WTC11 (cell line): ENCODE results near the gene OR1E1. TPM values are rescaled to one million over a fixed set of nuclear protein-coding genes. Genes with fewer than 3 reads are reported as not detected.

Experiments used
- ATAC-seq: fragments of 200-7000 bp; cut with Tn5 transposase; 2 replicates; pipeline ENCODE4 v1.10.0; 2021; ENCODE audit warnings: mild to moderate bottlenecking, moderate library complexity
- CTCF ChIA-PET: fragments of 300-600 bp; sonication (Branson Sonifier 250); formaldehyde crosslinking; loops from one replicate; lab custom pipeline; 2021; ENCODE audit warnings: antibody characterized with exemption; lab: Charles Lee
- POLR2A ChIA-PET: fragments of 350-600 bp; sonication (Branson Sonifier 250); formaldehyde crosslinking; loops from one replicate; lab custom pipeline; 2021; ENCODE audit warnings: antibody characterized with exemption; lab: Charles Lee
- DNase-seq: peaks from one replicate; pipeline ENCODE4 v3.0.0; 2021; ENCODE audit warnings: low spot score
- H3K27ac Mint-ChIP-seq: 2 replicates; pipeline ENCODE4 v1.8.0; 2021; ENCODE audit warnings: mixed read lengths
- H3K27me3 Mint-ChIP-seq: 2 replicates; pipeline ENCODE4 v1.8.0; 2021; ENCODE audit warnings: low read depth, mild to moderate bottlenecking, moderate library complexity, mixed read lengths
- H3K36me3 Mint-ChIP-seq: 2 replicates; pipeline ENCODE4 v1.8.0; 2021; ENCODE audit warnings: mixed read lengths
- H3K4me1 Mint-ChIP-seq: 2 replicates; pipeline ENCODE4 v1.8.0; 2022; ENCODE audit warnings: mixed read lengths
- H3K4me3 Mint-ChIP-seq: 2 replicates; pipeline ENCODE4 v1.8.0; 2021; ENCODE audit warnings: mild to moderate bottlenecking, moderate library complexity, mixed read lengths
- H3K9me3 Mint-ChIP-seq: 2 replicates; pipeline ENCODE4 v1.8.0; 2021; ENCODE audit warnings: mixed read lengths
- AFF4 ChIP-seq: sonication (generic); formaldehyde crosslinking; IDR thresholded peaks from 2 replicates; pipeline ENCODE4 v1.8.1; 2023; ENCODE audit warnings: mild to moderate bottlenecking, missing genetic modification reagents, borderline replicate concordance
- ATF2 ChIP-seq: sonication (generic); formaldehyde crosslinking; IDR thresholded peaks from 2 replicates; pipeline ENCODE4 v1.8.1; 2022; ENCODE audit warnings: low read depth, missing genetic modification reagents, borderline replicate concordance
- CBFB ChIP-seq: sonication (generic); formaldehyde crosslinking; IDR thresholded peaks from 2 replicates; pipeline ENCODE4 v1.8.1; 2022; ENCODE audit warnings: mild to moderate bottlenecking, low read depth, missing genetic modification reagents
- FOXP1 ChIP-seq: sonication (generic); formaldehyde crosslinking; IDR thresholded peaks from 2 replicates; pipeline ENCODE4 v1.8.0; 2022; ENCODE audit warnings: missing genetic modification reagents, mild to moderate bottlenecking, moderate library complexity, borderline replicate concordance
- GTF2I ChIP-seq: fragments of 250-450 bp; sonication (Bioruptor Pico); conservative IDR thresholded peaks from 2 replicates; pipeline ENCODE4 v1.4.0; 2021; ENCODE audit warnings: mild to moderate bottlenecking
- HMGA2 ChIP-seq: fragments of 250-450 bp; sonication (Bioruptor Pico); IDR thresholded peaks from 2 replicates; pipeline ENCODE4 v1.4.0; 2021; ENCODE audit warnings: mild to moderate bottlenecking, moderate library complexity
- KAT7 ChIP-seq: sonication (generic); formaldehyde crosslinking; IDR thresholded peaks from 2 replicates; pipeline ENCODE4 v1.8.1; 2023; ENCODE audit warnings: missing genetic modification reagents, mild to moderate bottlenecking, borderline replicate concordance
- MAX ChIP-seq: sonication (generic); formaldehyde crosslinking; IDR thresholded peaks from 2 replicates; pipeline ENCODE4 v1.8.0; 2022; ENCODE audit warnings: mild to moderate bottlenecking, missing genetic modification reagents
- MXD4 ChIP-seq: fragments of 250-450 bp; sonication (Bioruptor Pico); IDR thresholded peaks from 2 replicates; pipeline ENCODE4 v1.8.0; 2021; ENCODE audit warnings: mild to moderate bottlenecking, moderate library complexity, borderline replicate concordance
- NFATC4 ChIP-seq: fragments of 250-450 bp; sonication (Bioruptor Pico); IDR thresholded peaks from 2 replicates; pipeline ENCODE4 v1.9.0; 2021; ENCODE audit warnings: mild to moderate bottlenecking
- RORB ChIP-seq: fragments of 250-450 bp; sonication (Bioruptor Pico); IDR thresholded peaks from 2 replicates; pipeline ENCODE4 v1.9.0; 2021; ENCODE audit warnings: mild to moderate bottlenecking
- SP1 ChIP-seq: sonication (generic); formaldehyde crosslinking; conservative IDR thresholded peaks from 2 replicates; pipeline ENCODE4 v1.8.1; 2022; ENCODE audit warnings: missing genetic modification reagents
- STAT6 ChIP-seq: sonication (generic); formaldehyde crosslinking; conservative IDR thresholded peaks from 2 replicates; pipeline ENCODE4 v1.8.1; 2023; ENCODE audit warnings: mild to moderate bottlenecking, low read depth, missing genetic modification reagents, moderate library complexity
- ZNF121 ChIP-seq: sonication (generic); formaldehyde crosslinking; IDR thresholded peaks from 2 replicates; pipeline ENCODE4 v1.8.0; 2023; ENCODE audit warnings: missing genetic modification reagents
- ZNF138 ChIP-seq: sonication (generic); formaldehyde crosslinking; conservative IDR thresholded peaks from 2 replicates; pipeline ENCODE4 v1.8.1; 2022; ENCODE audit warnings: mild to moderate bottlenecking, moderate library complexity, missing genetic modification reagents
- ZNF232 ChIP-seq: sonication (generic); formaldehyde crosslinking; IDR thresholded peaks from 2 replicates; pipeline ENCODE4 v1.8.0; 2022; ENCODE audit warnings: mild to moderate bottlenecking, missing genetic modification reagents
- ZNF396 ChIP-seq: fragments of 250-450 bp; sonication (Bioruptor Pico); IDR thresholded peaks from 2 replicates; pipeline ENCODE4 v1.8.0; 2021; ENCODE audit warnings: mild to moderate bottlenecking, moderate library complexity, borderline replicate concordance
- ZSCAN18 ChIP-seq: fragments of 250-450 bp; sonication (Bioruptor Pico); IDR thresholded peaks from 2 replicates; pipeline ENCODE4 v2.1.2; 2022; ENCODE audit warnings: mild to moderate bottlenecking, moderate library complexity
- total RNA-seq: library from RNA; stranded (reverse); gene quantifications from 3 replicates; pipeline ENCODE4 v1.2.3, GENCODE V29; 2021
- TF ChIP-seq, protein P1 (sequence below): fragments of 250-450 bp; sonication (Bioruptor Pico); IDR thresholded peaks from 2 replicates; pipeline ENCODE4 v1.9.0; 2021; ENCODE audit warnings: mild to moderate bottlenecking, borderline replicate concordance

Gene OR1E1
- total RNA-seq, 1 experiment from 2014 or later = not detected

- Mint-ChIP-seq H3K27ac (no peak overlapping the region), H3K4me3 (no peak overlapping the region), H3K36me3 (no peaks in the 10 kb centered on the region; the same call in 1 of the 2 replicates), H3K27me3 (peaks cover 14% of the 10 kb centered on the region), H3K4me1 (no peaks in the 10 kb centered on the region), H3K9me3 (peaks cover 24% of the 10 kb centered on the region)
- CTCF ChIA-PET = no interaction called here
- TF ChIP-seq ZNF396 (CRISPR knock-in tag) (no peak), AFF4 (CRISPR knock-in tag) (no peak), RORB (CRISPR knock-in tag) (no peak), ZNF138 (CRISPR knock-in tag) (no peak), GTF2I (CRISPR knock-in tag) (no peak), ATF2 (CRISPR knock-in tag) (no peak), ZNF232 (no peak), STAT6 (CRISPR knock-in tag) (no peak), HMGA2 (no peak), ZNF121 (no peak), NFATC4 (CRISPR knock-in tag) (no peak), FOXP1 (CRISPR knock-in tag) (no peak), MXD4 (CRISPR knock-in tag) (no peak), CBFB (CRISPR knock-in tag) (no peak), MAX (CRISPR knock-in tag) (no peak), ZSCAN18 (CRISPR knock-in tag) (no peak), SP1 (CRISPR knock-in tag) (no peak), KAT7 (CRISPR knock-in tag) (no peak)
- TF ChIP-seq, protein P1, sequence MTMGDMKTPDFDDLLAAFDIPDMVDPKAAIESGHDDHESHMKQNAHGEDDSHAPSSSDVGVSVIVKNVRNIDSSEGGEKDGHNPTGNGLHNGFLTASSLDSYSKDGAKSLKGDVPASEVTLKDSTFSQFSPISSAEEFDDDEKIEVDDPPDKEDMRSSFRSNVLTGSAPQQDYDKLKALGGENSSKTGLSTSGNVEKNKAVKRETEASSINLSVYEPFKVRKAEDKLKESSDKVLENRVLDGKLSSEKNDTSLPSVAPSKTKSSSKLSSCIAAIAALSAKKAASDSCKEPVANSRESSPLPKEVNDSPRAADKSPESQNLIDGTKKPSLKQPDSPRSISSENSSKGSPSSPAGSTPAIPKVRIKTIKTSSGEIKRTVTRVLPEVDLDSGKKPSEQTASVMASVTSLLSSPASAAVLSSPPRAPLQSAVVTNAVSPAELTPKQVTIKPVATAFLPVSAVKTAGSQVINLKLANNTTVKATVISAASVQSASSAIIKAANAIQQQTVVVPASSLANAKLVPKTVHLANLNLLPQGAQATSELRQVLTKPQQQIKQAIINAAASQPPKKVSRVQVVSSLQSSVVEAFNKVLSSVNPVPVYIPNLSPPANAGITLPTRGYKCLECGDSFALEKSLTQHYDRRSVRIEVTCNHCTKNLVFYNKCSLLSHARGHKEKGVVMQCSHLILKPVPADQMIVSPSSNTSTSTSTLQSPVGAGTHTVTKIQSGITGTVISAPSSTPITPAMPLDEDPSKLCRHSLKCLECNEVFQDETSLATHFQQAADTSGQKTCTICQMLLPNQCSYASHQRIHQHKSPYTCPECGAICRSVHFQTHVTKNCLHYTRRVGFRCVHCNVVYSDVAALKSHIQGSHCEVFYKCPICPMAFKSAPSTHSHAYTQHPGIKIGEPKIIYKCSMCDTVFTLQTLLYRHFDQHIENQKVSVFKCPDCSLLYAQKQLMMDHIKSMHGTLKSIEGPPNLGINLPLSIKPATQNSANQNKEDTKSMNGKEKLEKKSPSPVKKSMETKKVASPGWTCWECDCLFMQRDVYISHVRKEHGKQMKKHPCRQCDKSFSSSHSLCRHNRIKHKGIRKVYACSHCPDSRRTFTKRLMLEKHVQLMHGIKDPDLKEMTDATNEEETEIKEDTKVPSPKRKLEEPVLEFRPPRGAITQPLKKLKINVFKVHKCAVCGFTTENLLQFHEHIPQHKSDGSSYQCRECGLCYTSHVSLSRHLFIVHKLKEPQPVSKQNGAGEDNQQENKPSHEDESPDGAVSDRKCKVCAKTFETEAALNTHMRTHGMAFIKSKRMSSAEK = no peak
- POLR2A ChIA-PET = no interaction called here
- DNase-seq = no peak
- no peak for ATAC-seq
These were observed 3.6 kb upstream of the OR1E1 start for GRCh38 chr17:3401786-3402185.
